Stomach (tissue), 4 donors: ENCODE data around the gene SLC6A15.

Experiments
- CTCF ChIP-seq, 7 experiments: fragments of 450-650 bp in 4 of 7; fragments of 200-600 bp in 3 of 7; sonication (generic) in 3 of 7; IDR thresholded peaks; one replicate each; pipeline ENCODE4 v1.5.1; 2016 to 2019; ENCODE audit warnings: antibody characterized with exemption in 7 of 7, control low read depth in 2 of 7, mild to moderate bottlenecking in 1 of 7
- POLR2A ChIP-seq, 4 donors: fragments of 450-650 bp; IDR thresholded peaks; one replicate each; pipeline ENCODE4 v1.6.1; 2016; ENCODE audit warnings: antibody characterized with exemption in 4 of 4, control low read depth in 2 of 4, mild to moderate bottlenecking in 1 of 4, moderate library complexity in 1 of 4
- POLR2AphosphoS5 ChIP-seq, 3 donors: sonication (generic); formaldehyde crosslinking; IDR thresholded peaks; one replicate each; pipeline ENCODE4 v1.6.1; 2016; ENCODE audit warnings: antibody characterized with exemption in 3 of 3

GRCh38 chr12:84950971-84951546 lies 38.5 kb upstream of the SLC6A15 start:
- no peak for TF ChIP-seq CTCF (IDR thresholded peaks at IDR 0.05)
- no peak for TF ChIP-seq POLR2AphosphoS5 (IDR thresholded peaks at IDR 0.05)
- no peak for TF ChIP-seq POLR2A (IDR thresholded peaks at IDR 0.05)
